ENCODE results near the gene KLHL3.

- TF ChIP-seq POLR2A (IDR thresholded peaks at IDR 0.05): no peak
- TF ChIP-seq CTCF (IDR thresholded peaks at IDR 0.05): no peak
Observed at GRCh38 chr5:137688210-137688840, 47.6 kb downstream of the KLHL3 start.

All from body of pancreas (tissue), 4 donors.